Activated CD8-positive, alpha-beta memory T cell treated with anti-CD3 and anti-CD28 coated beads, Interleukin-2, amount 50 U/mL, for 1 hour (primary cell): Measurements from ENCODE around the gene TMEM141.
"Not testable (repeated sequence)": the region's sequence is repeated elsewhere in the genome, so short reads cannot be mapped to it uniquely, and the experiment has no call there.

ENCODE experiments used
- DNase-seq: peaks from one replicate; pipeline ENCODE4 v3.0.0-alpha.2; 2020; ENCODE audit errors: extremely low read depth

The TMEM141 gene

GRCh38 chr9:136773386-136774044 is 17.6 kb upstream of the TMEM141 start:
- no peak for DNase-seq

- DNase-seq, result no peak
Measured at GRCh38 chr9:136774416-136775045, 16.6 kb upstream of the TMEM141 start.

- DNase-seq, result no peak
Measured at GRCh38 chr9:136775191-136775590, 16.0 kb upstream of the TMEM141 start.

- no peak for DNase-seq
Measured at GRCh38 chr9:136776947-136777346, 14.2 kb upstream of the TMEM141 start.

- no peak for DNase-seq
Measured at GRCh38 chr9:136777359-136777758, 13.8 kb upstream of the TMEM141 start.

- DNase-seq, result no peak
Measured at GRCh38 chr9:136779808-136780207, 11.3 kb upstream of the TMEM141 start.

GRCh38 chr9:136782452-136782851 is 8.7 kb upstream of the TMEM141 start:
- no peak for DNase-seq

- no peak for DNase-seq
Measured at GRCh38 chr9:136784249-136784996, 6.7 kb upstream of the TMEM141 start.

GRCh38 chr9:136784997-136785361 is 6.2 kb upstream of the TMEM141 start:
- no peak for DNase-seq

GRCh38 chr9:136785565-136786355 is 5.4 kb upstream of the TMEM141 start:
- DNase-seq, result not testable (repeated sequence)

GRCh38 chr9:136786451-136786850 is 4.7 kb upstream of the TMEM141 start:
- DNase-seq, result no peak

- DNase-seq, result not testable (repeated sequence)
Measured at GRCh38 chr9:136786983-136787382, 4.2 kb upstream of the TMEM141 start.

GRCh38 chr9:136787690-136788400 is 3.3 kb upstream of the TMEM141 start:
- DNase-seq, result no peak

- DNase-seq, result not testable (repeated sequence)
Measured at GRCh38 chr9:136788644-136789522, 2.3 kb upstream of the TMEM141 start.

- no peak for DNase-seq
Measured at GRCh38 chr9:136789523-136789937, 1.6 kb upstream of the TMEM141 start.

GRCh38 chr9:136791516-136792276 is 552 bp downstream of the TMEM141 start:
- DNase-seq, result no peak

- no peak for DNase-seq
Measured at GRCh38 chr9:136792321-136793085, 1.4 kb downstream of the TMEM141 start.

GRCh38 chr9:136793086-136793946 is 2.2 kb downstream of the TMEM141 start:
- no peak for DNase-seq
